Measurements from ENCODE around the gene ADGRV1. TPM values are rescaled to one million over a fixed set of nuclear protein-coding genes. Genes with fewer than 3 reads are reported as not detected.

ADGRV1 gene
- total RNA-seq, 1 donor from 2014 or later, result 0.69 TPM

- H3K4me3 ChIP-seq (ENCODE audit: low read depth, low read length), result no peak overlapping the region
- no peak for DNase-seq (ENCODE audit: low read depth)
- TF ChIP-seq, protein P1, sequence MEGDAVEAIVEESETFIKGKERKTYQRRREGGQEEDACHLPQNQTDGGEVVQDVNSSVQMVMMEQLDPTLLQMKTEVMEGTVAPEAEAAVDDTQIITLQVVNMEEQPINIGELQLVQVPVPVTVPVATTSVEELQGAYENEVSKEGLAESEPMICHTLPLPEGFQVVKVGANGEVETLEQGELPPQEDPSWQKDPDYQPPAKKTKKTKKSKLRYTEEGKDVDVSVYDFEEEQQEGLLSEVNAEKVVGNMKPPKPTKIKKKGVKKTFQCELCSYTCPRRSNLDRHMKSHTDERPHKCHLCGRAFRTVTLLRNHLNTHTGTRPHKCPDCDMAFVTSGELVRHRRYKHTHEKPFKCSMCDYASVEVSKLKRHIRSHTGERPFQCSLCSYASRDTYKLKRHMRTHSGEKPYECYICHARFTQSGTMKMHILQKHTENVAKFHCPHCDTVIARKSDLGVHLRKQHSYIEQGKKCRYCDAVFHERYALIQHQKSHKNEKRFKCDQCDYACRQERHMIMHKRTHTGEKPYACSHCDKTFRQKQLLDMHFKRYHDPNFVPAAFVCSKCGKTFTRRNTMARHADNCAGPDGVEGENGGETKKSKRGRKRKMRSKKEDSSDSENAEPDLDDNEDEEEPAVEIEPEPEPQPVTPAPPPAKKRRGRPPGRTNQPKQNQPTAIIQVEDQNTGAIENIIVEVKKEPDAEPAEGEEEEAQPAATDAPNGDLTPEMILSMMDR (conservative IDR thresholded peaks at IDR 0.05; ENCODE audit: low read depth, low read length), result no peak
Observed at GRCh38 chr5:90987726-90988125, 429.1 kb downstream of the ADGRV1 start.

DNA sequence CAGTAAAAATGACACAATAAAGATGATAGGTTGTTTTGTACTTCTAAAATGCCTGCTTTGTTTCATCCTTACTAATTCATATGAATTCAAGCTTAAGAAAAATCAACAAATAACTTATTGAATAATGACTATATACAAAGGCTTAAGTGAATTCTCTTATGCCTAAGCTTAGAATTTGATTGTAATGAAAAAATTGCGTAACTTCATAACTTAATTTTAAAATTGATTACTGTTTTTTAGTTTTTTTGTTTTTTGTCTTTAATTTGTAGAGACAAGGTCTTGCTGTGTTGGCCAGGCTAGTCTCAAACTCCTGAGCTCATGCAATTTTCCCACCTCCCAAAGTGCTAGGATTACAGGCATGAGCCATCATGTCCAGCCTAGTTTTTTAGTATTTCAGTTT is 432.6 kb downstream of the ADGRV1 start:
- no peak for DNase-seq (ENCODE audit: low read depth)
- TF ChIP-seq, protein P1 (conservative IDR thresholded peaks at IDR 0.05; ENCODE audit: low read depth, low read length), result no peak
- H3K4me3 ChIP-seq (ENCODE audit: low read depth, low read length), result no peak overlapping the region

GRCh38 chr5:90994796-90995195 is 436.2 kb downstream of the ADGRV1 start:
- TF ChIP-seq, protein P1 (conservative IDR thresholded peaks at IDR 0.05; ENCODE audit: low read depth, low read length), result no peak
- DNase-seq (ENCODE audit: low read depth), result no peak
- no peak overlapping the region for H3K4me3 ChIP-seq (ENCODE audit: low read depth, low read length)

- no peak overlapping the region for H3K4me3 ChIP-seq (ENCODE audit: low read depth, low read length)
- DNase-seq (ENCODE audit: low read depth), result no peak
- TF ChIP-seq, protein P1 (conservative IDR thresholded peaks at IDR 0.05; ENCODE audit: low read depth, low read length), result no peak
Observed at GRCh38 chr5:90996089-90996488, 437.5 kb downstream of the ADGRV1 start.

DNA sequence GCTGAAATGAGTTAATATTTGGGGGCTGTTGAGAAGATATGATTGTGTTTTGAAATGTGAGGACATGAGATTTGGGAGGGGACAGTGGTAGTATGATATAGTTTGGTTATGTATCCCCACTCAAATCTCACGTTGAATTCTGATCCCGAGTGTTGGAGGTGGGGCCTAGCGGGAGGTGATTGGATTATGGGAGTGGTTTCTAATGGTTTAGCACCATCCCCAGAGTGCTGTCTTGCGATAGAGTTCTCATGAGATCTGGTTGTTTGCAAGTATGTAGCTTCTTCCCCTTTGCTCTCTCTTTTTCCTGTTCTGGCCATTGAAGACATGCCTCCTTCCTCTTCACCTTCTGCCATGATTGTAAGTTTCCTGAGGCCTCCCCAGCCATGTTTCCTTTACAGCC is 438.5 kb downstream of the ADGRV1 start:
- no peak overlapping the region for H3K4me3 ChIP-seq (ENCODE audit: low read depth, low read length)
- TF ChIP-seq, protein P1 (conservative IDR thresholded peaks at IDR 0.05; ENCODE audit: low read depth, low read length), result no peak
- DNase-seq (ENCODE audit: low read depth), result no peak

DNA sequence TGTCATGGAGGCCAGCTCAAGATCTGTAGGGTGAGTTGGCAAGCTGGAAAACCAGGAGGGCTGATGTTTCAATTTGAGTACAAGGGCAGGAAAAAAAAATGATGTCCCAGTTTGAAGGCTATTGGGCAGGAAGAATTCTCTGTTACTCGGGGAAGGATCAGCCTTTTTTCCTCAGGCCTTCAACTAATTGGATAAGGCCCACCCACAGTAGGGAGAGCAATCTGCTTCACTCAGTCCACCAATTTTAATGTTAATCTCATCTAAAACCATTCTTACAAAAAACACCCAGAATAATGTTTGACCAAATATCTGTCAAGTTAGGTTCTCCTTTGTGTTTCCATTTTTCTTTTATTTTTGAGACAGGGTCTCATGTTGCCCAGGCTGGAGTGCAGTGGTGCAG is 442.1 kb downstream of the ADGRV1 start:
- no peak overlapping the region for H3K4me3 ChIP-seq (ENCODE audit: low read depth, low read length)
- TF ChIP-seq, protein P1 (conservative IDR thresholded peaks at IDR 0.05; ENCODE audit: low read depth, low read length), result no peak
- DNase-seq (ENCODE audit: low read depth), result no peak

DNA sequence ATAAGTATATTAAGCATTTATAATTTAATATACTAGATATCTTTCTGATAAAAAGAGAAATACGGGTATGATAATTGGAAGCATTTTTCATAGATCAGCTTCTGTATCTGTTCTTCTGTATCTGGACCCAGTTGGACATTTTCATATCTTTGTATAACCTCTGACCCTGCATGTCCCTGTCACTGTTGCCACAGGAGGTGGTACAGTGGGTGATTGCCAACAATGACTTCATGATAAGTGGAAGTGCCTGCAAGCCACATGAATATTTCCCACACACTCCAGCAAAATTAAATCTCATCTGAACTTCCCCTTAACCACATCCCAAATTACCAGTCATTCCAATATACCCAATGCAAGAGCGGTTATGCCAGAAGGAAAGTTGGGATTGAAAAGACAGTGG is 448.1 kb downstream of the ADGRV1 start:
- no peak overlapping the region for H3K4me3 ChIP-seq (ENCODE audit: low read depth, low read length)
- TF ChIP-seq, protein P1 (conservative IDR thresholded peaks at IDR 0.05; ENCODE audit: low read depth, low read length), result no peak
- DNase-seq (ENCODE audit: low read depth), result no peak
